ENCODE data around the gene PARP12. TPM values are rescaled to one million over a fixed set of nuclear protein-coding genes. Genes with fewer than 3 reads are reported as not detected.
A peak's percentile ranks its signal among the peaks of the same experiment; 100 is the strongest.

Gene PARP12
- total RNA-seq, 4 donors from 2014 or later: 17.8 to 21.5 (median 18.5) TPM

- intact Hi-C loops (cut with DNase I; ENCODE audit: low total_unique reads): no loop called here
- TF ChIP-seq POLR2A (IDR thresholded peaks at IDR 0.05) (no peak), CTCF (IDR thresholded peaks at IDR 0.05) (no peak)
- no peak overlapping the region for H3K4me3 ChIP-seq (ENCODE audit: low read depth, poor library complexity, severe bottlenecking)
- no peak for DNase-seq (ENCODE audit: low spot score in 2 of 2)
- 85 to 89% methylated on average over 3 of the region's 3 CpGs for WGBS, 2 donors
These were observed 8.8 kb downstream of the PARP12 start for GRCh38 chr7:140053812-140054539.

GRCh38 chr7:140051820-140052219 lies 10.9 kb downstream of the PARP12 start:
- TF ChIP-seq POLR2A (IDR thresholded peaks at IDR 0.05) (no peak), CTCF (IDR thresholded peaks at IDR 0.05) (no peak)
- intact Hi-C loops (cut with DNase I; ENCODE audit: low total_unique reads): no loop called here
- DNase-seq (ENCODE audit: low spot score in 2 of 2): no peak
- H3K4me3 ChIP-seq (ENCODE audit: low read depth, poor library complexity, severe bottlenecking): no peak overlapping the region

- TF ChIP-seq CTCF (IDR thresholded peaks at IDR 0.05) (no peak), POLR2A (IDR thresholded peaks at IDR 0.05) (no peak)
- intact Hi-C loops (cut with DNase I; ENCODE audit: low total_unique reads): no loop called here
- no peak for DNase-seq (ENCODE audit: low spot score in 2 of 2)
- WGBS, 2 donors: 83 to 91% methylated on average over 3 of the region's 3 CpGs
- no peak overlapping the region for H3K4me3 ChIP-seq (ENCODE audit: low read depth, poor library complexity, severe bottlenecking)
These were observed 12.7 kb downstream of the PARP12 start for GRCh38 chr7:140050100-140050499.

GRCh38 chr7:140049339-140050024 lies 13.3 kb downstream of the PARP12 start:
- 63 to 64% methylated on average over 5 of the region's 5 CpGs for WGBS, 2 donors
- TF ChIP-seq POLR2A (IDR thresholded peaks at IDR 0.05) (no peak), CTCF (IDR thresholded peaks at IDR 0.05) (peak in 1 of 3 donors; percentile 23)
- intact Hi-C loops (cut with DNase I; ENCODE audit: low total_unique reads): no loop called here

GRCh38 chr7:140048989-140049338 lies 13.8 kb downstream of the PARP12 start:
- 66 to 82% methylated on average over 1 of the region's 1 CpG for WGBS, 2 donors
- DNase-seq (ENCODE audit: low spot score in 2 of 2): no peak
- intact Hi-C loops (cut with DNase I; ENCODE audit: low total_unique reads): no loop called here
- H3K4me3 ChIP-seq (ENCODE audit: low read depth, poor library complexity, severe bottlenecking): no peak overlapping the region
- no peak for TF ChIP-seq CTCF (IDR thresholded peaks at IDR 0.05)
- TF ChIP-seq POLR2A (IDR thresholded peaks at IDR 0.05): no peak

More at GRCh38 chr7:140049339-140050024, 13.3 kb downstream of the PARP12 start:
- no peak overlapping the region for H3K4me3 ChIP-seq (ENCODE audit: low read depth, poor library complexity, severe bottlenecking)
- DNase-seq (ENCODE audit: low spot score in 2 of 2): peak in 1 of 2 donors; percentile 42
